Measurements from ENCODE around the gene SHISA5. TPM values are rescaled to one million over a fixed set of nuclear protein-coding genes. Genes with fewer than 3 reads are reported as not detected.

SHISA5 gene
- total RNA-seq, 1 experiment from 2014 or later, result 137 TPM

- TF ChIP-seq, protein P1, sequence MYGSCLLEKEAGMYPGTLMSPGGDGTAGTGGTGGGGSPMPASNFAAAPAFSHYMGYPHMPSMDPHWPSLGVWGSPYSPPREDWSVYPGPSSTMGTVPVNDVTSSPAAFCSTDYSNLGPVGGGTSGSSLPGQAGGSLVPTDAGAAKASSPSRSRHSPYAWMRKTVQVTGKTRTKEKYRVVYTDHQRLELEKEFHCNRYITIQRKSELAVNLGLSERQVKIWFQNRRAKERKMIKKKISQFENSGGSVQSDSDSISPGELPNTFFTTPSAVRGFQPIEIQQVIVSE (CRISPR knock-in tag; IDR thresholded peaks at IDR 0.05; ENCODE audit: borderline replicate concordance), result no peak
Observed at GRCh38 chr3:48422681-48423080, 81.3 kb downstream of the SHISA5 start (continued).

DNA sequence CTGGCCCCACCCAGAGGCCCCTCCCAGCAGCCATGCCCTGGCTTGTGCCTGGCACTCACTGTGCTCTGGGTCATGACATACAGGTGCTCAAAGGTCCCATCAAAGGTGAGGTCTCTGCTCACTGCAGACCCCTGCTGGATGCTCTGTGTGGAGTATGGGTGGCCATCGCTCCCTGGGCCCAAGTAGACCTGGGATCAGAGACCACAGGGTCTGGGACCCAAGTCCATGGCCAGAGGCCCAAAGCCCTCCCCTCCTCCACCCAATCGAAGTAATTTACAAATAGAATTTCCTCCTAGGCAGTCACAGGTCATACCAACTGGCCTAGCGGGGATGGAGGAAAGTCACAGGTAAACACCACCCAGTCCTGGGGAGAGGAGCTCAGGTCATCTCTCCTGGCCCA lies 81.7 kb downstream of the SHISA5 start:
- no peaks in the 10 kb centered on the region for H3K9me3 Mint-ChIP-seq
- no peak overlapping the region for H3K4me3 Mint-ChIP-seq
- ChIA-PET POLR2A (no interaction called here), CTCF (interaction anchor here (1.0 to 18.3 kb wide), 9 partner anchors 10 to 1478 kb away, joined by 3 to 218 read pairs (median 7); partner anchors contain the start of genes CCDC51 and TMA7)
- no peaks in the 10 kb centered on the region for H3K27me3 Mint-ChIP-seq (ENCODE audit: low read depth)
- no peak overlapping the region for H3K27ac Mint-ChIP-seq
- H3K36me3 Mint-ChIP-seq, result peaks cover 7% of the 10 kb centered on the region; the same call in 1 of the 2 replicates
- TF ChIP-seq USF2 (CRISPR knock-in tag; IDR thresholded peaks at IDR 0.05) (no peak), AR (CRISPR knock-in tag; IDR thresholded peaks at IDR 0.05) (no peak), EMX1 (CRISPR knock-in tag; IDR thresholded peaks at IDR 0.05) (no peak), ETV6 (CRISPR knock-in tag; IDR thresholded peaks at IDR 0.05) (no peak), ZNF263 (CRISPR knock-in tag; IDR thresholded peaks at IDR 0.05; ENCODE audit: low read depth) (no peak), ZNF317 (CRISPR knock-in tag; IDR thresholded peaks at IDR 0.05; ENCODE audit: borderline replicate concordance, low read depth) (no peak), NR2C2 (CRISPR knock-in tag; IDR thresholded peaks at IDR 0.05) (no peak), PRDM15 (CRISPR knock-in tag; IDR thresholded peaks at IDR 0.05) (no peak), STAT6 (CRISPR knock-in tag; conservative IDR thresholded peaks at IDR 0.05; ENCODE audit: low read depth) (no peak), TEAD4 (CRISPR knock-in tag; IDR thresholded peaks at IDR 0.05) (no peak), SMAD4 (CRISPR knock-in tag; IDR thresholded peaks at IDR 0.05) (no peak)
- TF ChIP-seq, protein P2, sequence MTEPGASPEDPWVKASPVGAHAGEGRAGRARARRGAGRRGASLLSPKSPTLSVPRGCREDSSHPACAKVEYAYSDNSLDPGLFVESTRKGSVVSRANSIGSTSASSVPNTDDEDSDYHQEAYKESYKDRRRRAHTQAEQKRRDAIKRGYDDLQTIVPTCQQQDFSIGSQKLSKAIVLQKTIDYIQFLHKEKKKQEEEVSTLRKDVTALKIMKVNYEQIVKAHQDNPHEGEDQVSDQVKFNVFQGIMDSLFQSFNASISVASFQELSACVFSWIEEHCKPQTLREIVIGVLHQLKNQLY (CRISPR knock-in tag; IDR thresholded peaks at IDR 0.05), result no peak
- TF ChIP-seq, protein P3, sequence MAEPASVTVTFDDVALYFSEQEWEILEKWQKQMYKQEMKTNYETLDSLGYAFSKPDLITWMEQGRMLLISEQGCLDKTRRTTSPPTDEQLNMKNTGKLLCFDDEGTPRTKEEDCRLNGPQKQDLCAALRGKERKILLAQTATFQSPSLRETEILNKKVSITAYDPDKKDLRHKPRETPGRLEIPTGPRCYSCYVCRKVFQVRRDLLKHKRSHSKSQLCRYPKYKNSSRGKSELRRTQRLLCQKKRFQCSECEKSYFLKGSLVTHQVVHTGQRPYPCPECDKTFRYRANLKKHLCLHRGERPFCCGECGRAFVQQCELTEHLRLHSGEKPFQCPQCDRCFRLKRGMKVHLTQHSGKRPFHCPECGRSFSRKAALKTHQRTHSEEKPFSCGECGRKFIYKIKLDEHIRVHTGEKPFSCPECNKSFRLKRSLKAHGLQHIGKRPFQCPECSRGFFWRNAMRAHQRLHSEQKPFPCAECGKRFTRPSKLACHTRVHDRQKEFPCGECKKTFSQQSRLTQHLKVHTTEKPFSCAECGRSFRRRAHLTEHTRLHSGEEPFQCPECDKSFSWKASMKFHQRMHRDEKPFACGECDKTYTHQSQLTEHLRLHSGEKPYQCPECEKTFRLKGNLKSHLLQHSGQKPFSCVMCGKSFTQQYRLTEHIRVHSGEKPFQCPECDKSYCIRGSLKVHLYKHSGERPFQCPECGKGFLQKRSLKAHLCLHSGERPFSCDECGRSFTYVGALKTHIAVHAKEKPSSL (CRISPR knock-in tag; conservative IDR thresholded peaks at IDR 0.05), result no peak
- TF ChIP-seq, protein P1 (CRISPR knock-in tag; IDR thresholded peaks at IDR 0.05; ENCODE audit: borderline replicate concordance), result no peak
- TF ChIP-seq, protein P4, sequence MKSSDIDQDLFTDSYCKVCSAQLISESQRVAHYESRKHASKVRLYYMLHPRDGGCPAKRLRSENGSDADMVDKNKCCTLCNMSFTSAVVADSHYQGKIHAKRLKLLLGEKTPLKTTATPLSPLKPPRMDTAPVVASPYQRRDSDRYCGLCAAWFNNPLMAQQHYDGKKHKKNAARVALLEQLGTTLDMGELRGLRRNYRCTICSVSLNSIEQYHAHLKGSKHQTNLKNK (CRISPR knock-in tag; IDR thresholded peaks at IDR 0.05), result no peak
- TF ChIP-seq, protein P5, sequence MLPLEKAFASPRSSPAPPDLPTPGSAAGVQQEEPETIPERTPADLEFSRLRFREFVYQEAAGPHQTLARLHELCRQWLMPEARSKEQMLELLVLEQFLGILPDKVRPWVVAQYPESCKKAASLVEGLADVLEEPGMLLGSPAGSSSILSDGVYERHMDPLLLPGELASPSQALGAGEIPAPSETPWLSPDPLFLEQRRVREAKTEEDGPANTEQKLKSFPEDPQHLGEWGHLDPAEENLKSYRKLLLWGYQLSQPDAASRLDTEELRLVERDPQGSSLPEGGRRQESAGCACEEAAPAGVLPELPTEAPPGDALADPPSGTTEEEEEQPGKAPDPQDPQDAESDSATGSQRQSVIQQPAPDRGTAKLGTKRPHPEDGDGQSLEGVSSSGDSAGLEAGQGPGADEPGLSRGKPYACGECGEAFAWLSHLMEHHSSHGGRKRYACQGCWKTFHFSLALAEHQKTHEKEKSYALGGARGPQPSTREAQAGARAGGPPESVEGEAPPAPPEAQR (CRISPR knock-in tag; IDR thresholded peaks at IDR 0.05), result no peak
- TF ChIP-seq, protein P6, sequence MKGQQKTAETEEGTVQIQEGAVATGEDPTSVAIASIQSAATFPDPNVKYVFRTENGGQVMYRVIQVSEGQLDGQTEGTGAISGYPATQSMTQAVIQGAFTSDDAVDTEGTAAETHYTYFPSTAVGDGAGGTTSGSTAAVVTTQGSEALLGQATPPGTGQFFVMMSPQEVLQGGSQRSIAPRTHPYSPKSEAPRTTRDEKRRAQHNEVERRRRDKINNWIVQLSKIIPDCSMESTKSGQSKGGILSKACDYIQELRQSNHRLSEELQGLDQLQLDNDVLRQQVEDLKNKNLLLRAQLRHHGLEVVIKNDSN (CRISPR knock-in tag; IDR thresholded peaks at IDR 0.05), result no peak
- no peak for DNase-seq (ENCODE audit: low spot score)
- H3K4me1 Mint-ChIP-seq, result peaks cover 19% of the 10 kb centered on the region
- ATAC-seq, result peak; percentile 50
